Tibial nerve (tissue), 4 donors: ENCODE measurements around the gene FBXO45. TPM values are rescaled to one million over a fixed set of nuclear protein-coding genes. Genes with fewer than 3 reads are reported as not detected.

Experiments used
- DNase-seq, 2 donors: peaks; one replicate each; pipeline ENCODE4 v3.0.0-alpha.2; 2019; ENCODE audit warnings: low spot score in 2 of 2
- H3K27ac ChIP-seq, 4 donors: fragments of 200-600 bp; sonication (generic) in 3 of 4; one replicate each; pipeline ENCODE4 v1.5.1; 2017 to 2019; ENCODE audit warnings: mild to moderate bottlenecking in 1 of 4
- H3K27me3 ChIP-seq, 2 donors: fragments of 200-600 bp; sonication (generic) in 1 of 2; one replicate each; pipeline versions ENCODE4 v1.5.1 to v1.6.0; 2017 to 2019
- H3K36me3 ChIP-seq, 3 donors: fragments of 200-600 bp; sonication (generic); one replicate each; pipeline ENCODE4 v1.5.1; 2018 to 2019
- H3K4me1 ChIP-seq, 4 donors: fragments of 200-600 bp; sonication (generic) in 3 of 4; one replicate each; pipeline ENCODE4 v1.5.1; 2017 to 2019
- H3K4me3 ChIP-seq, 4 donors: fragments of 200-600 bp; sonication (generic) in 3 of 4; one replicate each; pipeline ENCODE4 v1.5.1; 2017 to 2019; ENCODE audit warnings: mild to moderate bottlenecking in 1 of 4, moderate library complexity in 1 of 4
- H3K9me3 ChIP-seq, 4 donors: fragments of 200-600 bp; sonication (generic) in 3 of 4; one replicate each; pipeline ENCODE4 v1.5.1; 2017 to 2019
- EP300 ChIP-seq, 2 donors: sonication (generic); formaldehyde crosslinking; IDR thresholded peaks; one replicate each; pipeline ENCODE4 v1.6.1; 2017; ENCODE audit warnings: antibody characterized with exemption in 2 of 2, mild to moderate bottlenecking in 1 of 2
- POLR2A ChIP-seq, 2 donors: fragments of 450-650 bp; IDR thresholded peaks; one replicate each; pipeline ENCODE4 v1.6.1; 2017; ENCODE audit warnings: antibody characterized with exemption in 2 of 2, mild to moderate bottlenecking in 2 of 2, moderate library complexity in 2 of 2
- WGBS, 2 donors: methylation state at CpG; one replicate each; pipeline ENCODE4 v1.1.5; 2018; 5-methylcytosine and 5-hydroxymethylcytosine counted together
- total RNA-seq, 4 donors: library from RNA; depleted of rRNA; stranded (reverse); fragments of >200 nt; gene quantifications; one replicate each; pipeline ENCODE4 v1.1.0, GENCODE V29; 2016
- TF ChIP-seq, protein P1 (sequence below), 5 experiments: fragments of 200-600 bp in 3 of 5; fragments of 450-650 bp in 2 of 5; sonication (generic) in 3 of 5; IDR thresholded peaks; one replicate each; pipeline ENCODE4 v1.5.1; 2016 to 2019; ENCODE audit warnings: antibody characterized with exemption in 5 of 5, mild to moderate bottlenecking in 3 of 5, moderate library complexity in 2 of 5

The FBXO45 gene
- total RNA-seq, 4 donors from 2014 or later = 7.8 to 14.9 (median 8.7) TPM

DNA sequence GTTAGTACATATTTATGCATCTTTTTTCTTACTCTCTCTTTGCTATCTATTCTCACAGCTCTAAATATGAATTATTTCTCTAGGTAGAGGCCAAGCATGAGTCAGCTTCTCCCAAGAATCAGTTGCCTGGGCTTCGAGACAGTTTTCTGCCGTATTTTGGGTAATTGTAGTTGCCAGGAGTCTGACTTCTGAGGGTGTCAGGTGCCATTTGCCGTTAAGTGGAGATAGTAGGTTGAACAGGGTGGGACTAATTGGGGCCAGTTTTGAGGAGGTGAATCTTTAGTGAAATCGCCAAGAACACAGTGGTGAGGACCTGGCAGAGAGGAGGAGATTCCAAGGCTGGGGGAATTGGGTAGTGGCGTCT is 63.2 kb downstream of the FBXO45 start:
- peak overlapping the region; percentile 71 to 94 (median 90) for H3K27ac ChIP-seq
- no peaks in the 10 kb centered on the region for H3K27me3 ChIP-seq
- no peaks in the 10 kb centered on the region for H3K36me3 ChIP-seq
- H3K4me3 ChIP-seq = peak overlapping the region; percentile 38 to 78 (median 67)
- no peaks in the 10 kb centered on the region for H3K9me3 ChIP-seq
- 33 to 34% methylated on average over 5 of the region's 5 CpGs for WGBS, 2 donors
- DNase-seq = no peak
- TF ChIP-seq POLR2A (IDR thresholded peaks at IDR 0.05) (no peak), EP300 (IDR thresholded peaks at IDR 0.05) (no peak)
- TF ChIP-seq, protein P1, sequence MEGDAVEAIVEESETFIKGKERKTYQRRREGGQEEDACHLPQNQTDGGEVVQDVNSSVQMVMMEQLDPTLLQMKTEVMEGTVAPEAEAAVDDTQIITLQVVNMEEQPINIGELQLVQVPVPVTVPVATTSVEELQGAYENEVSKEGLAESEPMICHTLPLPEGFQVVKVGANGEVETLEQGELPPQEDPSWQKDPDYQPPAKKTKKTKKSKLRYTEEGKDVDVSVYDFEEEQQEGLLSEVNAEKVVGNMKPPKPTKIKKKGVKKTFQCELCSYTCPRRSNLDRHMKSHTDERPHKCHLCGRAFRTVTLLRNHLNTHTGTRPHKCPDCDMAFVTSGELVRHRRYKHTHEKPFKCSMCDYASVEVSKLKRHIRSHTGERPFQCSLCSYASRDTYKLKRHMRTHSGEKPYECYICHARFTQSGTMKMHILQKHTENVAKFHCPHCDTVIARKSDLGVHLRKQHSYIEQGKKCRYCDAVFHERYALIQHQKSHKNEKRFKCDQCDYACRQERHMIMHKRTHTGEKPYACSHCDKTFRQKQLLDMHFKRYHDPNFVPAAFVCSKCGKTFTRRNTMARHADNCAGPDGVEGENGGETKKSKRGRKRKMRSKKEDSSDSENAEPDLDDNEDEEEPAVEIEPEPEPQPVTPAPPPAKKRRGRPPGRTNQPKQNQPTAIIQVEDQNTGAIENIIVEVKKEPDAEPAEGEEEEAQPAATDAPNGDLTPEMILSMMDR (IDR thresholded peaks at IDR 0.05) = no peak
- H3K4me1 ChIP-seq = peaks cover 0 to 25% (median 10%) of the 10 kb centered on the region in 4 donors

DNA sequence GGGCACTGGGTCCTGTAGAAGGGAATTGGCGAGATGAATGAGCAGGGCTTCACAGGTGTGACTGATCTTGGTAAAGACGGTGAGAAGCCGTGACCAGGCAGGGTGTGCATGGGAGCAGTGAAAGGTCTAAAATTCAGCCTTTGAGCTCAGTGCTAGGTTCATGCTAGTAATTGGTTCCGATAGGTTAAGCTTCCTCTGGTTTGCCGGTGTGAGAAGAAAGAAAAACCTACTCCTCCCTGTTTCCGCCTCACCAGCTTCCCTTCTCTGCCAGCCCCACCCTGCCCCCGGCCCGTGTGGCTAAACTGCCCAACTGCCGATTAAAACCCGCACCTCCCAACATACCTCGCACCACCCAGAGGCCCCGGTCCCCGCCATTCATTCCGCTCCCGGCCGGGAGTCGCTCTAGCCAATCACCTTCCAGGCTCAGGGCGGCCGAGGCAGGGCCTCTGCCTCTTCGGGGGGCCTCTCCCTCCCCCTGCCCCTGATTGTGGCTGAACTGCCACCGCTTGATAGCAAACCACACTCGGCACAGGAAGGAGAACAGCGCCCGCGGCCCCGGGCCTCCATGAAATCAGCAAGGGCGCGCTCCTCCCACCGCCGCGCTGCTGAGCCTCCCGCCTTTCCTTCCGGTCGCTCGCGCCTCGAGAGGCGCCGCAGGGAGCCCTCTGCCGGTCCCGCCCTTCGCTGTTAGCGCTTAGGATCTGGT is 63.7 kb downstream of the FBXO45 start:
- peak overlapping the region; percentile 38 to 78 (median 67) for H3K4me3 ChIP-seq
- peak overlapping the region; percentile 71 to 94 (median 90) for H3K27ac ChIP-seq
- peak; percentile 38 to 76 for TF ChIP-seq POLR2A (IDR thresholded peaks at IDR 0.05)
- peak in 1 of 2 donors; percentile 90 for TF ChIP-seq EP300 (IDR thresholded peaks at IDR 0.05)
- TF ChIP-seq, protein P1 (IDR thresholded peaks at IDR 0.05) = peak in 4 of 5 experiments; percentile 23 to 47 (median 38)
- DNase-seq = peak; percentile 65 to 70
- H3K9me3 ChIP-seq = no peaks in the 10 kb centered on the region
- H3K27me3 ChIP-seq = no peaks in the 10 kb centered on the region
- no peaks in the 10 kb centered on the region for H3K36me3 ChIP-seq
- H3K4me1 ChIP-seq = peaks cover 0 to 25% (median 10%) of the 10 kb centered on the region in 4 donors
- WGBS, 2 donors = 2 to 3% methylated on average over 29 to 39 of the region's 43 CpGs

DNA sequence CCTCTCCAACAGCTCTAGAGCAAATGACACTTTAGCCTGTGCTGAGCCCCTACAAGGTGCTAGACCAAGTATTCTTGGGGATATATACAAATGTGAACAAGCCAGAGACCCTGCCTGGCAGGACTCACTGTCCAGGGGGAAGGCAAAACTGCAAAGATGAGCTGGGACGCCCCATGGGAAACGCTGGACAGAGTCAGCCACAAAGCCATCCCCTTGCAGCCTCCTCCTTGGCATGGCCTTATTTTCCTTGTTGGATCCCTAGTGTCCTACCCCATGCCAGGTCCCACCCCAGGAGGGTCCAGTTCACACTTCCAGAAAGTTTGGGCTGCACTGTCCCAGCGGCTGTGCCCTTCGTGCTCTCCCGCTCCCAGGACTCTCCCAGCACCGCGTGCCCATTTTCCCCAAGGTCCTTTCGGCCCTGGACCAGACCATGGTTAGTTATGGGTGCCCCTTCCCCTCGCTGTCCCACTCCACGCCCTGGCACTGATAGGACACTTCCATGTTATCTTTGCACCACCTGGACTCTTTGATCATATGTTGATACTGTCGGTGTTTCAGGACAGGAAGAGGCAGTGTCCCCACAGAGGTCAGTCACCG is 65.2 kb downstream of the FBXO45 start:
- no peak for DNase-seq
- Histone ChIP-seq H3K9me3 (no peaks in the 10 kb centered on the region), H3K27ac (peak overlapping the region in 3 of 4 donors; percentile 71 to 93 (median 87)), H3K36me3 (no peaks in the 10 kb centered on the region), H3K4me3 (peak overlapping the region in 1 of 4 donors; percentile 60), H3K27me3 (peaks cover 0 to 3% of the 10 kb centered on the region in 2 donors), H3K4me1 (peaks cover 0 to 28% (median 10%) of the 10 kb centered on the region in 4 donors)
- TF ChIP-seq, protein P1 (IDR thresholded peaks at IDR 0.05) = no peak
- 89 to 91% methylated on average over 12 of the region's 12 CpGs for WGBS, 2 donors

DNA sequence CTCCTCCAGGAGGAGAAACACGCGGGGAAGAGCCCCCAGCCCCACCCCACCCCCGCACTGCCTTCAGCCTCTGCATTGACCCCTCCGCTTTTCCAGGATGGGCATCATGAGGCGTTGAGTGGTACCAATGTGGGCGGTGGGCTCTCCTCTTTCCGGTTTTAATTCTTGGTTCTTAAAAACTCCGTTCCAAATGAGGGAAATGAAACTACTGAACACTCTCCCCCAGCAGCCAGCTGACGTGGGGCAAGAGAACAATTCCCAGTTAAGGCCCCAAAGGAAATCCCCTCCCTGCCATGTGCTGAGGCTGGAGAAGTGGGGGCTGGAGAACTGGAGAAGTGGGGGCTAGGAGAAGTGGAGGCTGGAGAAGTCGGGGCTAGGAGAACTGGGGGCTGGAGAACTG is 65.8 kb downstream of the FBXO45 start:
- H3K27me3 ChIP-seq = peaks cover 0 to 9% of the 10 kb centered on the region in 2 donors
- no peaks in the 10 kb centered on the region for H3K9me3 ChIP-seq
- WGBS, 2 donors = 69 to 74% methylated on average over 10 of the region's 10 CpGs
- no peaks in the 10 kb centered on the region for H3K36me3 ChIP-seq
- peaks cover 0 to 34% (median 9%) of the 10 kb centered on the region in 4 donors for H3K4me1 ChIP-seq
- DNase-seq = no peak
- H3K4me3 ChIP-seq = peak overlapping the region in 1 of 4 donors; percentile 60
- peak overlapping the region in 2 of 4 donors; percentile 87 to 93 for H3K27ac ChIP-seq
- TF ChIP-seq, protein P1 (IDR thresholded peaks at IDR 0.05) = no peak
- TF ChIP-seq POLR2A (IDR thresholded peaks at IDR 0.05) = no peak
- peak in 1 of 2 donors; percentile 37 for TF ChIP-seq EP300 (IDR thresholded peaks at IDR 0.05)

DNA sequence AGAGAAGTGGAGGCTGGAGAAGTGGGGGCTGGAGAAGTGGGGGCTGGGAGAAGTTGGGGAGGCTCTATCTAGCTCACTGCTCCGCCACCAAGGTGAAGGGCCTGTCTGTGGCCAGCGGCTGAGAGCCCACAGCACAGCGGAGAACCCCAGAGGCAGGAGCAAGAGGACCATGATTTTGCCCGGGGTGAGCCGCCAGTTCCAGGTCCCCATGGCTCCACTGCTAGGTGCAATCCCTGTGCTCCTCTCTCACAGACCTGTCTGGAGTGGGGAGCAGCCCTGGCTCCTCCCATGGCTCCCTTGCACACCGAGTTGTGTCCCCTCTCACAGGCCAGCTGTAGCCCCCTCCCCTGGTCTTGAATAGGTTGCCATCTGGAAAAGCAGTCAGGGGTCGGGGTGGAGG is 66.4 kb downstream of the FBXO45 start:
- peak overlapping the region in 1 of 4 donors; percentile 30 for H3K27ac ChIP-seq
- no peaks in the 10 kb centered on the region for H3K36me3 ChIP-seq
- WGBS, 2 donors = 65 to 76% methylated on average over 7 of the region's 7 CpGs
- H3K9me3 ChIP-seq = no peaks in the 10 kb centered on the region
- DNase-seq = no peak
- no peak overlapping the region for H3K4me3 ChIP-seq
- H3K27me3 ChIP-seq = peaks cover 0 to 15% of the 10 kb centered on the region in 2 donors
- no peak for TF ChIP-seq EP300 (IDR thresholded peaks at IDR 0.05)
- TF ChIP-seq, protein P1 (IDR thresholded peaks at IDR 0.05) = no peak
- TF ChIP-seq POLR2A (IDR thresholded peaks at IDR 0.05) = no peak
- H3K4me1 ChIP-seq = peaks cover 0 to 40% (median 9%) of the 10 kb centered on the region in 4 donors
